NCI-H82 (cell line): ENCODE data around the gene C3orf18.

Experiments used
- DNase-seq: peaks from one replicate; lab custom pipeline; 2025; lab: John Stamatoyannopoulos, UW

The C3orf18 gene

DNA sequence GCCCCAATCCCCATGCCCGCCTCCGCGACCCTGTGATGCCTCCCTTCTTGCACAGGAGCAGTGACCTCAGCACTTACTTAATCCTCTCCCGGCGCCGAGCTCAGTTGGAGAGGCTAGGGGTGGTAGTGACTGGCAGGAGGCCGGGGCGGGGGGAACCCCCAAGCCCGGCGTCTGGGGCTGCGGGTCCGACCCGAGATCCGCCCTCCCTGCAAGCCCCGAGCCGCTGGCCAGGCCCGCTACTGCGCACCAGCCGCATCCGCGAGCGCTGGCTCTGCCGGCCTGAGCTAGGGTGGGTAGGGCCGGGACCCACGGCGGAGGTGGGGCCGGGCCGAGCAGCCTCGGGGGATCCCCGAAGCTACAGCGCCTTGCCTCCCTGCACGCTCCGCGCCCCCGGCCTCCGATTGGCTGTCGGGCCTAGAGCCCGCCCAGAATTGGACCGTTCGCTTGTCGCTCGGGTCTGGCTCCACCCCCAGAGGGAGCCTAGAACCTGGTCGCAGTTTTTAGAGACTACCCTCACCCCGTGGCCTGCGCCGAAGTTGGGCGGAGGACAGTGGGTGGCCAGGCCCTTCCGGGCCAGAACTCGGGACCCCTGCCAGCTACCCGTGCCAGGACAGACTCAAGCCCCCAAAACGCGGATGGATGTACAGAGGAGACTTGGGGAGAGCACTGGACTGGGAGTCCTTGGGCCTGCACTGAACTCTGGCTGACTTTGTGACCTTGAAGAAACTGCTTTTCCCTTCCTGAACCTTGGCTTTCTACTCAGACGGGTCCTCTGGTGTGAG is at the start of gene C3orf18:
C3orf18 (minus strand) TSS at position 362 of the 782 bp plus-strand sequence. CDS start 2,048 bp downstream, outside the sequence.
- DNase-seq = peak; percentile 90

GRCh38 chr3:50616770-50617095 is 49.2 kb upstream of the C3orf18 start:
- DNase-seq = peak; percentile 93

- DNase-seq = peak; percentile 90
These were observed 48.6 kb upstream of the C3orf18 start for GRCh38 chr3:50616003-50616769.

- no peak for DNase-seq
These were observed 47.6 kb upstream of the C3orf18 start for GRCh38 chr3:50615190-50615589.

GRCh38 chr3:50612970-50613846 is 45.7 kb upstream of the C3orf18 start:
- no peak for DNase-seq

GRCh38 chr3:50612234-50612882 is 44.8 kb upstream of the C3orf18 start:
- DNase-seq = peak; percentile 41

- peak; percentile 98 for DNase-seq
These were observed 44.1 kb upstream of the C3orf18 start, which contains the start of gene CISH for GRCh38 chr3:50611464-50612233. CISH (minus strand) TSS chr3:50611774; CDS start chr3:50611650, 124 bp downstream.

DNA sequence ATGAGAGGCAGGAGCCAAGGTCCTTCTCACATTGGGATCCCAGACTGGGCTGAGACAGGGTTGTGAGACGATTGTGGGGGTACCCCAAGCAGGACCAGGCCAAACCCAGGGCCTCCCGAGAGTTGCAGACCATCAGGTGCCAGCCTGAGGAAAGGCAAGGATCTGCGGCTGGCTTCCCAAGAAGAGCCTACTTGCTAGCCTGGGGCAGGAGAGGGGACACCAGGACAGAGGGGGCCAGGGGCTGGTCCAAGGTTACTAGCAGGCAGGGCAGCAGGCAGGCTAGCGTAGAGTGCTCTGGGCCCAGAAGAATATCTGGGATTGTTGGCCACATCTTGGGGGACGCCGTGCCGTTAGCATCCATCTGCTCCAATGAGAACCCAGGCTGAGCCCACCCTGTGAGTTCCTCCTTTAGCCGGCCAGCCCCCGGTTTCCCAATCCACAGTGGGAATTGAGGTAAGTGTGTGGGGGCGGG is 43.5 kb upstream of the C3orf18 start:
- DNase-seq = no peak

GRCh38 chr3:50610181-50610971 is 42.8 kb upstream of the C3orf18 start:
- DNase-seq = peak; percentile 45

DNA sequence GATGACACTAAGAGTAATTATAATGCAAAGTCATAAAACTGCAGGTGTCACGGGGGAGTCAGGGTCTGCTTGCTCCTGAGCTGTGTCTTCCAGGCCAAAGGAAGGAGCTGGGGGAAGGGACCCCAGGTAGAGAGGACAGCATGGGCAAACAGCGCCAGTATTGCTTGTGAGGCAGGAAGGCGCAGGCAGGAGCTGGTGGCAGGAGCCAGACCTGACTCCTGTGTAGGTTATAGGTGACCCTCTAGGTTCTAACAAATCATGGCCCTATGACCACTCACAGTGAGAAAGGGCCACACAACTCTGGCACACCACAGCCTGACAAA is 42.2 kb upstream of the C3orf18 start:
- no peak for DNase-seq

DNA sequence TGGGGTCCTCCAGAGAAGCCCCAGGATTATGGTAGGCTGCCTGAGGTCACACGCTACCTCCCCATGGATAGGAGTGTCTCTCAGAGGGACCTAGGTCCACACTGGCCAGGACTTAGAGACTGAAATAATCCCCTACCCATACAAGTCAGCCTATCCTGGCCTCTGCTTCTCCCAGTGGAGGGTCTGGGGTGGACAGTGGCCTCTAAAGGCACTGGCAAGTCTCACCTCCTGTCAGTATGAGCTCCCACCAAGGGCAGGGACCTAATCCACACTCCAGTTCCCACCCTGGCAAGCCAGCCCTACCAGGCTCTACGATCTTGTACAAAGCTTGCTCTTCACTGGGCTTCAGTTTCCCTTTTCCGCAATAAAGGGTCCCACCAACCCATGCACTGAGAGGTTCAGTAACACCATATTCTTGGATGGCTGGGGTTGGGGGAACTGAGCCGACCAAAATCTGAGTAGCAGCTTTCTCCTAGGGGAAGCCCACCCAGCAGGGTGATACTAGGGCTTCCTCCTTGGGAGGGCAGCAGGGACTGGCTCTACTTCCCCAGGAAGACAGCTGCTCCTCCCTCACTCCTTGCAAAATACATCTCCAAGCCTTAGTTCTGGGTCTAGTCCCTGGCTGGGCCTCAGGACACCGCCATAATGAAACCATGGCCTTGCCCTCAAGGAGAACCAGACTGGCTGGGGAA is 41.7 kb upstream of the C3orf18 start:
- DNase-seq = no peak

DNA sequence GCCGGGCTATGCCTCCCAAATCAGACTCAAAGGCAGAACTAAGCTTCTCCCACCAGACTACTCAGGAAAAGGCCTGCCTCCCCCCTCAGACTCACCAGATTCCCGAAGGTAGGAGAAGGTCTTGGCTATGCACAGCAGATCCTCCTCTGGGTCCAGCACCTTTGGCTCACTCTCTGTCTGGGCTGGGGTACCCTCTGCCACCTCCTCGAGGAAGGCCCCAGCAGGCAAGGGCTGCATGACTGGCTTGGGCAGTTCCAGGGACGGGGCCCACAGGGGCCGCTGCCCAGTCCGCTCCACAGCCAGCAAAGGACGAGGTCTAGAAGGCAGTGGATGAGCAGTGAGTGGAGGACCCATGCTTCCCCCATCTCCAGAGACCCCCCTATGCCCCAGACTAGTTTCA is 40.7 kb upstream of the C3orf18 start:
- DNase-seq = no peak

- no peak for DNase-seq
These were observed 39.9 kb upstream of the C3orf18 start for GRCh38 chr3:50607271-50608091.

DNA sequence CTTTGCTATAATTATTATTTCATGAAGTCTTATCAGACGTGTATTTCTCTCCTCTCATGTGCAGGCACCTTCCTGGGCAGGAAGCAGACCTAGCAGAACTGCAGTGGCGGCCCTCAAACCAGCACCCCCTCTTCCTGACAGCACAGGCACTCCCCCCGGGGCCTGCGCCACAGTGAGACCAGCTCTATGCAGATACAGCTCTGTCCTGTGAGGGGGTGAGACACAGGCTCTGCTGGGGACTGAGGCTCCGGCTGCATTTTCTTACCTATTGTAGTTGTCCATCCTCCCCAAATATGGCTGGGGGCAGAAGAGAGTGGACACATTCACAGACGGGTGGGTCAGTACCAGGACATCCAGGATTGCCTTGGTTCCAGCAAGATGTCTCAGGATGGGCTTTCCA is 39.0 kb upstream of the C3orf18 start:
- DNase-seq = no peak

GRCh38 chr3:50605901-50606326 is 38.4 kb upstream of the C3orf18 start:
- no peak for DNase-seq

DNA sequence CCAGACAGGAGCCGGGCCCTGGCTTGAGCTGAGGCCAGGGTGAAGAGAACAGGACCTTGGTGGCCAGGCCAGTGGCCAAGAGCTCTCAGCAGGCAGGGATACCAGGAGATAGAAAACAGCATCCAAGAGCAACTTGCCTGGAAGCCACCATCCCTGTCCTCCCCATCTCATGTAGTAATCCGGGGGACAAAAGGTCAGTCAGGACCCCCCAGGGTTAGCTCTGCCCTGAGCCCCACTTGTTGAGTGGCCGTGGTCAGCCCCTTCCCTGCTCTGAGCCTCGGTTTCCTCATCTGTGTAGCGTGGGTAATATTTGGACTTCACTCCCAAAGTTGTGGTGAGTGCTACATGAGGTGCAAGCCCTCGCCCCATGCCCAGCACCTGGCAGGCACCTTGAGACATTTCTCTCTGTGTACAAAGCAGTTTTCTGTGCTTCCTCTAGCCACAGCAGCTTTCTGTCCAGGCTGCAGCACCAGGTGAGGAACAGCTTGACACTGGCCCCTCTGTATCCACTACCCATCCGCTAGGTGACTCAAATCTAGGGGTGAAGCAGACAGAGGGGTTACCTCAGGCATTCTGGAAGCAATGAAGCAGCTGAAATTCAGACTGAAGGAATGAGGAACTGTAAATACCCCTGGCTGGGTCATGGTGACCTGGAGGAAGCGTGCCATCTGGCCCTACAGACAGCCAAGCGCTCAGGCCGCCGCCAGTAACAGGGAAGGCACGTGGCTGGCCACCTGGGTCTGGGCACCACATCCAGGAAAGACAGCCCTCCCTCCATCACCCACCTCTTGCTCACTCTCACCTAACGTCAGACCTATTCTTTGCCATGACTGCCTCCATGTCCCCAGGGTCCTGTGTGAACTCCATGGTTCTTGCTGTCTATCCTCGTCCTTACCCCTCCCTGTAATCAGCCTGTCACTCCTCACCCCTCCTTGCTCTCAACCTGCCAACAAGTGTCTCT is 37.4 kb upstream of the C3orf18 start:
- no peak for DNase-seq

DNA sequence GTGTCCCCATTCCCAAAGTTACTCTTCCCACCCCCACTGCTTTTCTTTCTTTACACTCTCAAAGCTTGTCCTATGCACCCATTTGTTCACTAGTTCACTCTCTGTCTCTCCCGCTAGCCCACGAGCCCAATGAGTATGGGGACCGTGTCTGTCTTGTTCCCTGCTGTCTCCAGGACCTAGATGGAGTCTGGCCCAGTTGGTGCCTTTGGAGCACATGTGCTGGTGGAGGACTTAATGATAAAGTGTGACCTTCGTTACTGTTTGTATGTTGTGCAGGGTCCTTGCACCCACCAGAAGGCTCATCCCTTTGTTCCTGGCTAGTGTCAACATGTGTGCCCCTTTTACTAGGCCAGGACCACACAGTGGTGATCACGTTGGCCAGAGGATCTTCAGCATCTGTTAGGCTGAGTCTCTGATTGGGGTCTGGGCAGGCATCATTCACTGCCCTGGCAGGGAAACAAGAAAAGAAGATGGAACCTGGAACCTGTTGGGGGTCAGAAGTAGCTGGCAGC is 36.6 kb upstream of the C3orf18 start:
- DNase-seq = no peak
